Caco-2 (cell line): ENCODE data around the gene CDKAL1. TPM values are rescaled to one million over a fixed set of nuclear protein-coding genes. Genes with fewer than 3 reads are reported as not detected.

Experiments used
- BruUV-seq: library from RNA; stranded (reverse); fragments of 400-500 nt; replicated peaks from 2 replicates; lab custom pipeline; 2021; lab: Mats Ljungman, UMichigan
- CTCF ChIA-PET: fragments of 300-600 bp; sonication (Branson Sonifier 250); formaldehyde crosslinking; loops from one replicate; lab custom pipeline; 2022; ENCODE audit warnings: antibody characterized with exemption; lab: Charles Lee
- POLR2A ChIA-PET: fragments of 300-600 bp; sonication (Branson Sonifier 250); formaldehyde crosslinking; loops from one replicate; lab custom pipeline; 2022; ENCODE audit warnings: antibody characterized with exemption; lab: Charles Lee
- DNase-seq, 2 experiments: peaks; one replicate each; pipeline versions ENCODE4 v3.0.0 to v3.0.0-alpha.2; 2020 to 2022
- H3K27me3 ChIP-seq: replicated peaks from 2 replicates; pipeline ENCODE4 v1.6.0; 2011; ENCODE audit warnings: low read length; ENCODE audit not compliant: control insufficient read depth, insufficient read depth
- H3K36me3 ChIP-seq: 2 replicates; pipeline ENCODE4 v1.5.1; 2011; ENCODE audit warnings: low read length; ENCODE audit not compliant: control insufficient read depth, insufficient read depth
- H3K4me1 ChIP-seq: fragments of 250-450 bp; sonication (Bioruptor Pico); 2 replicates; pipeline ENCODE4 v1.5.1; 2020; ENCODE audit warnings: mild to moderate bottlenecking
- H3K4me3 ChIP-seq: 2 replicates; pipeline ENCODE4 v1.5.1; 2011; ENCODE audit warnings: low read depth, mild to moderate bottlenecking, control low read depth, low read length
- H3K9me3 ChIP-seq: fragments of 250-450 bp; sonication (Bioruptor Pico); 2 replicates; pipeline ENCODE4 v1.5.1; 2020; ENCODE audit warnings: mild to moderate bottlenecking, moderate library complexity
- H3K27ac Mint-ChIP-seq: one replicate; pipeline ENCODE4 v1.8.0; 2022; ENCODE audit warnings: mixed read lengths; ENCODE audit not compliant: unreplicated experiment
- H3K27me3 Mint-ChIP-seq: one replicate; pipeline ENCODE4 v1.8.0; 2022; ENCODE audit warnings: mixed read lengths; ENCODE audit not compliant: insufficient read depth, unreplicated experiment
- H3K36me3 Mint-ChIP-seq: one replicate; pipeline ENCODE4 v1.8.0; 2022; ENCODE audit warnings: mild to moderate bottlenecking, mixed read lengths; ENCODE audit not compliant: insufficient read depth, unreplicated experiment
- H3K4me1 Mint-ChIP-seq: one replicate; pipeline ENCODE4 v1.8.0; 2022; ENCODE audit warnings: low read depth, mixed read lengths; ENCODE audit not compliant: unreplicated experiment
- H3K4me3 Mint-ChIP-seq: one replicate; pipeline ENCODE4 v1.8.0; 2022; ENCODE audit warnings: mild to moderate bottlenecking, moderate library complexity, mixed read lengths; ENCODE audit not compliant: unreplicated experiment
- H3K9me3 Mint-ChIP-seq: one replicate; pipeline ENCODE4 v1.8.0; 2022; ENCODE audit warnings: mixed read lengths; ENCODE audit not compliant: unreplicated experiment
- intact Hi-C: fragments of 100-400 bp; cut with micrococcal nuclease; formaldehyde crosslinking; loops from one replicate; pipeline ENCODE4 v1.10.0; 2022; ENCODE audit not compliant: unreplicated experiment
- total RNA-seq: library from RNA; stranded (reverse); gene quantifications from 2 replicates; pipeline ENCODE4 v1.2.3, GENCODE V29; 2022
- TF ChIP-seq, protein P1 (sequence below), 2 experiments: fragments of 200-600 bp in 1 of 2; IDR thresholded peaks; 1 replicate in 1 of 2; 2 replicates in 1 of 2; pipeline versions ENCODE4 v1.5.1 to v1.8.0; 2011 to 2022; ENCODE audit warnings: antibody characterized with exemption in 1 of 2, control low read depth in 1 of 2, inconsistent platforms in 1 of 2, low read depth in 1 of 2, low read length in 1 of 2, mild to moderate bottlenecking in 1 of 2, moderate library complexity in 1 of 2; ENCODE audit not compliant: insufficient read depth in 1 of 2, severe bottlenecking in 1 of 2, unreplicated experiment in 1 of 2

Gene CDKAL1
- total RNA-seq, 1 experiment from 2014 or later = 18.7 TPM

DNA sequence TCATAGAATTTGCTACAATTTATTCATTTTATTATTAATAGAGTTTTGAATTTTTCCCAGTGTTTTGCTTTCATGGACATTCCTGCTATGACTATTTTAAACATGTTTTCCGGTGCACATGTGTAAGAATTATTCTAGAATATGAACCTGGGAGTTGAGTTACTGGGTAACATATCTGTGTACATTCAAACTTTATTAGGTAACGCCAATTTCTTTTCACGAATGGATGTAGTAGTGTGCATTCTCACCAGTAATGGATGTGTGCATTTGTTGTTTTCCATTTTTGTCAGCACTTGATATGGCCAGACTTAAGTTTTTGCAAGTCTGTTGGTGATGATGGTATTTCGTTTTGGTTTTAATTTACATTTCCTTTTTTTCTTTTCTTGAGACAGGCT, 118.8 kb downstream of the CDKAL1 start:
- Mint-ChIP-seq H3K4me1 (peaks cover 15% of the 10 kb centered on the region), H3K27me3 (no peaks in the 10 kb centered on the region), H3K4me3 (no peak overlapping the region), H3K9me3 (no peaks in the 10 kb centered on the region), H3K36me3 (no peaks in the 10 kb centered on the region), H3K27ac (no peak overlapping the region)
- TF ChIP-seq, protein P1, sequence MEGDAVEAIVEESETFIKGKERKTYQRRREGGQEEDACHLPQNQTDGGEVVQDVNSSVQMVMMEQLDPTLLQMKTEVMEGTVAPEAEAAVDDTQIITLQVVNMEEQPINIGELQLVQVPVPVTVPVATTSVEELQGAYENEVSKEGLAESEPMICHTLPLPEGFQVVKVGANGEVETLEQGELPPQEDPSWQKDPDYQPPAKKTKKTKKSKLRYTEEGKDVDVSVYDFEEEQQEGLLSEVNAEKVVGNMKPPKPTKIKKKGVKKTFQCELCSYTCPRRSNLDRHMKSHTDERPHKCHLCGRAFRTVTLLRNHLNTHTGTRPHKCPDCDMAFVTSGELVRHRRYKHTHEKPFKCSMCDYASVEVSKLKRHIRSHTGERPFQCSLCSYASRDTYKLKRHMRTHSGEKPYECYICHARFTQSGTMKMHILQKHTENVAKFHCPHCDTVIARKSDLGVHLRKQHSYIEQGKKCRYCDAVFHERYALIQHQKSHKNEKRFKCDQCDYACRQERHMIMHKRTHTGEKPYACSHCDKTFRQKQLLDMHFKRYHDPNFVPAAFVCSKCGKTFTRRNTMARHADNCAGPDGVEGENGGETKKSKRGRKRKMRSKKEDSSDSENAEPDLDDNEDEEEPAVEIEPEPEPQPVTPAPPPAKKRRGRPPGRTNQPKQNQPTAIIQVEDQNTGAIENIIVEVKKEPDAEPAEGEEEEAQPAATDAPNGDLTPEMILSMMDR (IDR thresholded peaks at IDR 0.05; ENCODE audit: insufficient read depth in 1 of 2, low read depth in 1 of 2, low read length in 1 of 2, severe bottlenecking in 1 of 2, unreplicated experiment in 1 of 2) = no peak
- BruUV-seq = no TSS peak
- Histone ChIP-seq H3K4me3 (no peak overlapping the region), H3K4me1 (no peaks in the 10 kb centered on the region), H3K27me3 (no peaks in the 10 kb centered on the region), H3K36me3 (no peaks in the 10 kb centered on the region), H3K9me3 (no peaks in the 10 kb centered on the region)
- ChIA-PET POLR2A (no interaction called here), CTCF (no interaction called here)
- DNase-seq = no peak
- intact Hi-C loops = no loop called here

DNA sequence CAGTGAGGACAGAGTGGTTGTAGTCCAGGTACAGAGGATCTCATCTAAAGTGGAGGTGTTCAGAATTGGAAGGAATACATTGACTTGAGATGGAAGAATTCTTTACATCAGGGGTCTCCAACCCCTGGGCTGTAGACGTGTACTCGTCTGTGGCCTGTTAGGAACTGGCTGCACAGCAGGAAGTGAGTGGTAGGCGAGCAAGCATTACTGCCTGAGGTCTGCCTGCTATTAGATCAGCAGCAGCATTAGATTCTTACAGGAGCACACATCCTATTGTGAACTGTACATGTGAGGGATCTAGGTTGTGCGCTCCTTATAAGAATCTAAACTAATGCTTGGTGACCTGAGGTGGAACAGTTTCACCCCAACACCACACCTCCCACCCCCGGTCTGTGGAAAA, 121.1 kb downstream of the CDKAL1 start:
- H3K9me3 Mint-ChIP-seq = no peaks in the 10 kb centered on the region
- CTCF ChIA-PET = no interaction called here
- intact Hi-C loops = no loop called here
- no peaks in the 10 kb centered on the region for H3K27me3 Mint-ChIP-seq
- H3K36me3 ChIP-seq = no peaks in the 10 kb centered on the region
- H3K36me3 Mint-ChIP-seq = no peaks in the 10 kb centered on the region
- BruUV-seq = no TSS peak
- no peak overlapping the region for H3K4me3 Mint-ChIP-seq
- no peaks in the 10 kb centered on the region for H3K4me1 ChIP-seq
- no peak overlapping the region for H3K4me3 ChIP-seq
- H3K4me1 Mint-ChIP-seq = peaks cover 15% of the 10 kb centered on the region
- TF ChIP-seq, protein P1 (IDR thresholded peaks at IDR 0.05; ENCODE audit: insufficient read depth in 1 of 2, low read depth in 1 of 2, low read length in 1 of 2, severe bottlenecking in 1 of 2, unreplicated experiment in 1 of 2) = no peak
- no peaks in the 10 kb centered on the region for H3K9me3 ChIP-seq
- no peak for DNase-seq
- no peaks in the 10 kb centered on the region for H3K27me3 ChIP-seq
- POLR2A ChIA-PET = no interaction called here
- H3K27ac Mint-ChIP-seq = no peak overlapping the region

DNA sequence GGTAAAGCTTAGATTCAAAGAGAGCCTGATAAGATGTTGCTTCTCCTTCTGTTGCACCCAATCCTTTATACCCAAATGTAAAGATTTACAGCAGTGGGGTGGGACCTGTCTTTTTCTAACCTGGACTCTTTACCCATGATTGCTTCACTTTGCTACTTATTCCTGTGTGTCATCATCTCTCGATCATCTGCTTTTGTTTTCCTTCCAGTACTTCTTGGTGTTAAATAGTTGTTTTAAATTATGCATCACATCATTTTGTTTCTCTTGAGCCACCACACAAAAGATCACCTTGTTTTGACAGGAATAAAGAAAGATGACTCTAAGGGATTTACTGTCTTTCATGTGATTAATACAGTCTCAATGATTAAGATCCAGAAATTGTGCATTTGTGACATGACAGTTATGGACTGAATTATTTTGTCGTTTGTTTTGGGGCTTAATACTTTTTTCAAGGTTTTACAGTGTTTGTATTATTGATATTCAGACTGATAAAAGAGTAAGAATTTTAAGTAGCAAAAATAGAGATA, 123.1 kb downstream of the CDKAL1 start:
- no peaks in the 10 kb centered on the region for H3K27me3 ChIP-seq

More for the DNA sequence above, 123.1 kb downstream of the CDKAL1 start:
- Histone ChIP-seq H3K9me3 (no peaks in the 10 kb centered on the region), H3K4me3 (no peak overlapping the region), H3K36me3 (no peaks in the 10 kb centered on the region), H3K4me1 (no peaks in the 10 kb centered on the region)
- Mint-ChIP-seq H3K27ac (no peak overlapping the region), H3K27me3 (no peaks in the 10 kb centered on the region), H3K4me1 (peaks cover 12% of the 10 kb centered on the region), H3K36me3 (no peaks in the 10 kb centered on the region), H3K9me3 (no peaks in the 10 kb centered on the region), H3K4me3 (no peak overlapping the region)
- TF ChIP-seq, protein P1 (IDR thresholded peaks at IDR 0.05; ENCODE audit: insufficient read depth in 1 of 2, low read depth in 1 of 2, low read length in 1 of 2, severe bottlenecking in 1 of 2, unreplicated experiment in 1 of 2) = no peak
- BruUV-seq = no TSS peak
- CTCF ChIA-PET = no interaction called here
- no peak for DNase-seq
- POLR2A ChIA-PET = no interaction called here
- intact Hi-C loops = no loop called here
